DMS 273 (cell line): ENCODE measurements around the gene CXCL13.
A peak's percentile ranks its signal among the peaks of the same experiment; 100 is the strongest.
"Not testable (repeated sequence)": the region's sequence is repeated elsewhere in the genome, so short reads cannot be mapped to it uniquely, and the experiment has no call there.

ENCODE experiments used
- DNase-seq: peaks from one replicate; lab custom pipeline; 2025; ENCODE audit not compliant: unreplicated experiment; lab: John Stamatoyannopoulos, UW

The CXCL13 gene

GRCh38 chr4:77600521-77601451, 4.8 kb upstream of the CXCL13 start:
- DNase-seq, result peak; percentile 63

GRCh38 chr4:77601614-77602187, 3.9 kb upstream of the CXCL13 start:
- no peak for DNase-seq

- no peak for DNase-seq
These were observed 7.6 kb downstream of the CXCL13 start for GRCh38 chr4:77613267-77613666.

GRCh38 chr4:77615153-77615552, 9.5 kb downstream of the CXCL13 start:
- DNase-seq, result no peak

- DNase-seq, result no peak
These were observed 11.6 kb downstream of the CXCL13 start for GRCh38 chr4:77617203-77617602.

GRCh38 chr4:77618383-77619241, 13.0 kb downstream of the CXCL13 start:
- DNase-seq, result peak; percentile 79

- peak; percentile 1 for DNase-seq
These were observed 13.8 kb downstream of the CXCL13 start for GRCh38 chr4:77619408-77619807.

GRCh38 chr4:77621254-77621653, 15.6 kb downstream of the CXCL13 start:
- no peak for DNase-seq

GRCh38 chr4:77623091-77623490, 17.5 kb downstream of the CXCL13 start:
- DNase-seq, result no peak

- DNase-seq, result no peak
These were observed 18.6 kb downstream of the CXCL13 start for GRCh38 chr4:77624213-77624612.

GRCh38 chr4:77625485-77625884, 19.9 kb downstream of the CXCL13 start:
- DNase-seq, result no peak

GRCh38 chr4:77629885-77630284, 24.3 kb downstream of the CXCL13 start:
- DNase-seq, result no peak

GRCh38 chr4:77631276-77631675, 25.7 kb downstream of the CXCL13 start:
- no peak for DNase-seq

GRCh38 chr4:77634132-77634785, 28.6 kb downstream of the CXCL13 start:
- no peak for DNase-seq

- no peak for DNase-seq
These were observed 29.6 kb downstream of the CXCL13 start for GRCh38 chr4:77635246-77635645.

GRCh38 chr4:77635876-77636275, 30.3 kb downstream of the CXCL13 start:
- DNase-seq, result no peak

GRCh38 chr4:77636902-77637301, 31.3 kb downstream of the CXCL13 start:
- DNase-seq, result peak; percentile 2

- DNase-seq, result not testable (repeated sequence)
These were observed 38.4 kb downstream of the CXCL13 start for GRCh38 chr4:77644069-77644468.

- DNase-seq, result no peak
These were observed 45.2 kb downstream of the CXCL13 start for GRCh38 chr4:77650787-77651186.

- no peak for DNase-seq
These were observed 46.2 kb downstream of the CXCL13 start for GRCh38 chr4:77651820-77652219.
